K562 (cell line): Measurements from ENCODE around the gene A2ML1. TPM values are rescaled to one million over a fixed set of nuclear protein-coding genes. Genes with fewer than 3 reads are reported as not detected.

Experiments used
- JUND ChIP-seq, 2 experiments: IDR thresholded peaks; 2 replicates in 1 of 2; 3 replicates in 1 of 2; pipeline ENCODE4 v1.6.1; 2011; ENCODE audit warnings: borderline replicate concordance in 2 of 2, low read depth in 2 of 2, low read length in 2 of 2, improper control_type of control experiment in 1 of 2, missing biosample characterization in 1 of 2, missing genetic modification characterization in 1 of 2, missing genetic modification reagents in 1 of 2
- MCM2 ChIP-seq: fragments of 450-650 bp; IDR thresholded peaks from 2 replicates; pipeline ENCODE4 v1.6.1; 2017; ENCODE audit warnings: low read depth, mild to moderate bottlenecking
- polyA plus RNA-seq, 8 experiments: library from polyadenylated mRNA; depleted of rRNA in 4 of 8; stranded (reverse) in 5 of 8; unstranded in 3 of 8; fragments of >200 nt; fragmentation: Nextera tagmentation in 2 of 8; fragmentation: Illumina TruSeq in 1 of 8; extraction: Ambion mirVana in 2 of 8; extraction: Trizol in 1 of 8; gene quantifications; 2 replicates each; pipeline versions ENCODE4 v1.2.1 to v1.2.3, GENCODE V29; 2011 to 2014; ENCODE audit warnings: inconsistent platforms in 1 of 8, missing spikeins in 1 of 8
- total RNA-seq, 7 experiments: library from RNA; depleted of rRNA in 6 of 7; stranded (reverse); fragments of >200 nt in 6 of 7; fragmentation: Illumina TruSeq in 2 of 7; extraction: Trizol in 2 of 7; gene quantifications; 2 replicates each; pipeline versions ENCODE4 v1.2.1 to v1.2.3, GENCODE V29; 2011 to 2021; ENCODE audit warnings: low replicate concordance in 1 of 7
- TF ChIP-seq, protein P1 (sequence below): fragments of 450-650 bp; IDR thresholded peaks from 2 replicates; pipeline ENCODE4 v1.6.1; 2016; ENCODE audit warnings: mild to moderate bottlenecking, moderate library complexity
- TF ChIP-seq, protein P2 (sequence below): fragments of 250-450 bp; sonication (Bioruptor Pico); IDR thresholded peaks from 2 replicates; pipeline ENCODE4 v1.8.0; 2021; ENCODE audit warnings: mild to moderate bottlenecking, moderate library complexity
- TF ChIP-seq, protein P3 (sequence below), 2 experiments: fragments of 150-350 bp in 1 of 2; IDR thresholded peaks; 2 replicates each; pipeline ENCODE4 v1.6.1; 2012 to 2016; ENCODE audit warnings: low read depth in 2 of 2, low read length in 2 of 2, mild to moderate bottlenecking in 1 of 2, moderate library complexity in 1 of 2
- TF ChIP-seq, protein P4 (sequence below): fragments of 250-450 bp; sonication (Bioruptor Pico); IDR thresholded peaks from 2 replicates; pipeline ENCODE4 v1.8.0; 2022; ENCODE audit warnings: inconsistent platforms
- TF ChIP-seq, protein P5 (sequence below): IDR thresholded peaks from 2 replicates; pipeline ENCODE4 v1.6.1; 2011; ENCODE audit not compliant: insufficient read length; ENCODE audit errors: extremely low read depth

The A2ML1 gene
- total and polyA plus RNA-seq, 9 of the 15 experiments (the other 6 are each of a cell fraction or from before 2014, with no cell fraction given), result 0.04 to 0.47 (median 0.13) TPM

DNA sequence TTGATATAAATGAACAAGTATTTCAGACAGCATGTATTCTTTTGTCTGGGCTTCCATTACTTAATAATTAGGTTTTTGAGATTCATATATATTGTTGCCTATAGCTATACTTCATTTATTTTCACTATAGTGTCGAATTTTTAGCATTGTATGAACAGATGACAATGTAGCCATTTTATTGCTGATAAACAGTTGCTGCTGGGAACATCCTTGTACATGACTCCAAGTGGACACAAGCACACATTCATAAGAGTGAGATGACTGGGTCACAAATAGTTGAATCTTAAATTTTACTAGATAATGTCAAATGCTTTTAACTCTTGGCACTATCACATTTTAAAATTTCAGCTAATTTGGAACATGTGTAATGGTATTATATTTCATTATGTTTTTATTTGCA, 72.6 kb downstream of the A2ML1 start (continued):
- TF ChIP-seq, protein P1, sequence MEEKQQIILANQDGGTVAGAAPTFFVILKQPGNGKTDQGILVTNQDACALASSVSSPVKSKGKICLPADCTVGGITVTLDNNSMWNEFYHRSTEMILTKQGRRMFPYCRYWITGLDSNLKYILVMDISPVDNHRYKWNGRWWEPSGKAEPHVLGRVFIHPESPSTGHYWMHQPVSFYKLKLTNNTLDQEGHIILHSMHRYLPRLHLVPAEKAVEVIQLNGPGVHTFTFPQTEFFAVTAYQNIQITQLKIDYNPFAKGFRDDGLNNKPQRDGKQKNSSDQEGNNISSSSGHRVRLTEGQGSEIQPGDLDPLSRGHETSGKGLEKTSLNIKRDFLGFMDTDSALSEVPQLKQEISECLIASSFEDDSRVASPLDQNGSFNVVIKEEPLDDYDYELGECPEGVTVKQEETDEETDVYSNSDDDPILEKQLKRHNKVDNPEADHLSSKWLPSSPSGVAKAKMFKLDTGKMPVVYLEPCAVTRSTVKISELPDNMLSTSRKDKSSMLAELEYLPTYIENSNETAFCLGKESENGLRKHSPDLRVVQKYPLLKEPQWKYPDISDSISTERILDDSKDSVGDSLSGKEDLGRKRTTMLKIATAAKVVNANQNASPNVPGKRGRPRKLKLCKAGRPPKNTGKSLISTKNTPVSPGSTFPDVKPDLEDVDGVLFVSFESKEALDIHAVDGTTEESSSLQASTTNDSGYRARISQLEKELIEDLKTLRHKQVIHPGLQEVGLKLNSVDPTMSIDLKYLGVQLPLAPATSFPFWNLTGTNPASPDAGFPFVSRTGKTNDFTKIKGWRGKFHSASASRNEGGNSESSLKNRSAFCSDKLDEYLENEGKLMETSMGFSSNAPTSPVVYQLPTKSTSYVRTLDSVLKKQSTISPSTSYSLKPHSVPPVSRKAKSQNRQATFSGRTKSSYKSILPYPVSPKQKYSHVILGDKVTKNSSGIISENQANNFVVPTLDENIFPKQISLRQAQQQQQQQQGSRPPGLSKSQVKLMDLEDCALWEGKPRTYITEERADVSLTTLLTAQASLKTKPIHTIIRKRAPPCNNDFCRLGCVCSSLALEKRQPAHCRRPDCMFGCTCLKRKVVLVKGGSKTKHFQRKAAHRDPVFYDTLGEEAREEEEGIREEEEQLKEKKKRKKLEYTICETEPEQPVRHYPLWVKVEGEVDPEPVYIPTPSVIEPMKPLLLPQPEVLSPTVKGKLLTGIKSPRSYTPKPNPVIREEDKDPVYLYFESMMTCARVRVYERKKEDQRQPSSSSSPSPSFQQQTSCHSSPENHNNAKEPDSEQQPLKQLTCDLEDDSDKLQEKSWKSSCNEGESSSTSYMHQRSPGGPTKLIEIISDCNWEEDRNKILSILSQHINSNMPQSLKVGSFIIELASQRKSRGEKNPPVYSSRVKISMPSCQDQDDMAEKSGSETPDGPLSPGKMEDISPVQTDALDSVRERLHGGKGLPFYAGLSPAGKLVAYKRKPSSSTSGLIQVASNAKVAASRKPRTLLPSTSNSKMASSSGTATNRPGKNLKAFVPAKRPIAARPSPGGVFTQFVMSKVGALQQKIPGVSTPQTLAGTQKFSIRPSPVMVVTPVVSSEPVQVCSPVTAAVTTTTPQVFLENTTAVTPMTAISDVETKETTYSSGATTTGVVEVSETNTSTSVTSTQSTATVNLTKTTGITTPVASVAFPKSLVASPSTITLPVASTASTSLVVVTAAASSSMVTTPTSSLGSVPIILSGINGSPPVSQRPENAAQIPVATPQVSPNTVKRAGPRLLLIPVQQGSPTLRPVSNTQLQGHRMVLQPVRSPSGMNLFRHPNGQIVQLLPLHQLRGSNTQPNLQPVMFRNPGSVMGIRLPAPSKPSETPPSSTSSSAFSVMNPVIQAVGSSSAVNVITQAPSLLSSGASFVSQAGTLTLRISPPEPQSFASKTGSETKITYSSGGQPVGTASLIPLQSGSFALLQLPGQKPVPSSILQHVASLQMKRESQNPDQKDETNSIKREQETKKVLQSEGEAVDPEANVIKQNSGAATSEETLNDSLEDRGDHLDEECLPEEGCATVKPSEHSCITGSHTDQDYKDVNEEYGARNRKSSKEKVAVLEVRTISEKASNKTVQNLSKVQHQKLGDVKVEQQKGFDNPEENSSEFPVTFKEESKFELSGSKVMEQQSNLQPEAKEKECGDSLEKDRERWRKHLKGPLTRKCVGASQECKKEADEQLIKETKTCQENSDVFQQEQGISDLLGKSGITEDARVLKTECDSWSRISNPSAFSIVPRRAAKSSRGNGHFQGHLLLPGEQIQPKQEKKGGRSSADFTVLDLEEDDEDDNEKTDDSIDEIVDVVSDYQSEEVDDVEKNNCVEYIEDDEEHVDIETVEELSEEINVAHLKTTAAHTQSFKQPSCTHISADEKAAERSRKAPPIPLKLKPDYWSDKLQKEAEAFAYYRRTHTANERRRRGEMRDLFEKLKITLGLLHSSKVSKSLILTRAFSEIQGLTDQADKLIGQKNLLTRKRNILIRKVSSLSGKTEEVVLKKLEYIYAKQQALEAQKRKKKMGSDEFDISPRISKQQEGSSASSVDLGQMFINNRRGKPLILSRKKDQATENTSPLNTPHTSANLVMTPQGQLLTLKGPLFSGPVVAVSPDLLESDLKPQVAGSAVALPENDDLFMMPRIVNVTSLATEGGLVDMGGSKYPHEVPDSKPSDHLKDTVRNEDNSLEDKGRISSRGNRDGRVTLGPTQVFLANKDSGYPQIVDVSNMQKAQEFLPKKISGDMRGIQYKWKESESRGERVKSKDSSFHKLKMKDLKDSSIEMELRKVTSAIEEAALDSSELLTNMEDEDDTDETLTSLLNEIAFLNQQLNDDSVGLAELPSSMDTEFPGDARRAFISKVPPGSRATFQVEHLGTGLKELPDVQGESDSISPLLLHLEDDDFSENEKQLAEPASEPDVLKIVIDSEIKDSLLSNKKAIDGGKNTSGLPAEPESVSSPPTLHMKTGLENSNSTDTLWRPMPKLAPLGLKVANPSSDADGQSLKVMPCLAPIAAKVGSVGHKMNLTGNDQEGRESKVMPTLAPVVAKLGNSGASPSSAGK, result no peak
- TF ChIP-seq JUND (IDR thresholded peaks at IDR 0.05; ENCODE audit: borderline replicate concordance, low read depth, low read length), result no peak
- no peak for TF ChIP-seq JUND (tag; IDR thresholded peaks at IDR 0.05; ENCODE audit: borderline replicate concordance, low read depth, low read length)
- TF ChIP-seq MCM2, result no peak
- TF ChIP-seq, protein P2, sequence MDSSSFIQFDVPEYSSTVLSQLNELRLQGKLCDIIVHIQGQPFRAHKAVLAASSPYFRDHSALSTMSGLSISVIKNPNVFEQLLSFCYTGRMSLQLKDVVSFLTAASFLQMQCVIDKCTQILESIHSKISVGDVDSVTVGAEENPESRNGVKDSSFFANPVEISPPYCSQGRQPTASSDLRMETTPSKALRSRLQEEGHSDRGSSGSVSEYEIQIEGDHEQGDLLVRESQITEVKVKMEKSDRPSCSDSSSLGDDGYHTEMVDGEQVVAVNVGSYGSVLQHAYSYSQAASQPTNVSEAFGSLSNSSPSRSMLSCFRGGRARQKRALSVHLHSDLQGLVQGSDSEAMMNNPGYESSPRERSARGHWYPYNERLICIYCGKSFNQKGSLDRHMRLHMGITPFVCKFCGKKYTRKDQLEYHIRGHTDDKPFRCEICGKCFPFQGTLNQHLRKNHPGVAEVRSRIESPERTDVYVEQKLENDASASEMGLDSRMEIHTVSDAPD (CRISPR knock-in tag), result no peak
- TF ChIP-seq, protein P3, sequence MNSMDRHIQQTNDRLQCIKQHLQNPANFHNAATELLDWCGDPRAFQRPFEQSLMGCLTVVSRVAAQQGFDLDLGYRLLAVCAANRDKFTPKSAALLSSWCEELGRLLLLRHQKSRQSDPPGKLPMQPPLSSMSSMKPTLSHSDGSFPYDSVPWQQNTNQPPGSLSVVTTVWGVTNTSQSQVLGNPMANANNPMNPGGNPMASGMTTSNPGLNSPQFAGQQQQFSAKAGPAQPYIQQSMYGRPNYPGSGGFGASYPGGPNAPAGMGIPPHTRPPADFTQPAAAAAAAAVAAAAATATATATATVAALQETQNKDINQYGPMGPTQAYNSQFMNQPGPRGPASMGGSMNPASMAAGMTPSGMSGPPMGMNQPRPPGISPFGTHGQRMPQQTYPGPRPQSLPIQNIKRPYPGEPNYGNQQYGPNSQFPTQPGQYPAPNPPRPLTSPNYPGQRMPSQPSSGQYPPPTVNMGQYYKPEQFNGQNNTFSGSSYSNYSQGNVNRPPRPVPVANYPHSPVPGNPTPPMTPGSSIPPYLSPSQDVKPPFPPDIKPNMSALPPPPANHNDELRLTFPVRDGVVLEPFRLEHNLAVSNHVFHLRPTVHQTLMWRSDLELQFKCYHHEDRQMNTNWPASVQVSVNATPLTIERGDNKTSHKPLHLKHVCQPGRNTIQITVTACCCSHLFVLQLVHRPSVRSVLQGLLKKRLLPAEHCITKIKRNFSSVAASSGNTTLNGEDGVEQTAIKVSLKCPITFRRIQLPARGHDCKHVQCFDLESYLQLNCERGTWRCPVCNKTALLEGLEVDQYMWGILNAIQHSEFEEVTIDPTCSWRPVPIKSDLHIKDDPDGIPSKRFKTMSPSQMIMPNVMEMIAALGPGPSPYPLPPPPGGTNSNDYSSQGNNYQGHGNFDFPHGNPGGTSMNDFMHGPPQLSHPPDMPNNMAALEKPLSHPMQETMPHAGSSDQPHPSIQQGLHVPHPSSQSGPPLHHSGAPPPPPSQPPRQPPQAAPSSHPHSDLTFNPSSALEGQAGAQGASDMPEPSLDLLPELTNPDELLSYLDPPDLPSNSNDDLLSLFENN (IDR thresholded peaks at IDR 0.05; ENCODE audit: low read depth in 2 of 2, low read length in 2 of 2), result no peak
- TF ChIP-seq, protein P4, sequence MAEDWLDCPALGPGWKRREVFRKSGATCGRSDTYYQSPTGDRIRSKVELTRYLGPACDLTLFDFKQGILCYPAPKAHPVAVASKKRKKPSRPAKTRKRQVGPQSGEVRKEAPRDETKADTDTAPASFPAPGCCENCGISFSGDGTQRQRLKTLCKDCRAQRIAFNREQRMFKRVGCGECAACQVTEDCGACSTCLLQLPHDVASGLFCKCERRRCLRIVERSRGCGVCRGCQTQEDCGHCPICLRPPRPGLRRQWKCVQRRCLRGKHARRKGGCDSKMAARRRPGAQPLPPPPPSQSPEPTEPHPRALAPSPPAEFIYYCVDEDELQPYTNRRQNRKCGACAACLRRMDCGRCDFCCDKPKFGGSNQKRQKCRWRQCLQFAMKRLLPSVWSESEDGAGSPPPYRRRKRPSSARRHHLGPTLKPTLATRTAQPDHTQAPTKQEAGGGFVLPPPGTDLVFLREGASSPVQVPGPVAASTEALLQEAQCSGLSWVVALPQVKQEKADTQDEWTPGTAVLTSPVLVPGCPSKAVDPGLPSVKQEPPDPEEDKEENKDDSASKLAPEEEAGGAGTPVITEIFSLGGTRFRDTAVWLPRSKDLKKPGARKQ (CRISPR knock-in tag), result no peak
- TF ChIP-seq, protein P5, sequence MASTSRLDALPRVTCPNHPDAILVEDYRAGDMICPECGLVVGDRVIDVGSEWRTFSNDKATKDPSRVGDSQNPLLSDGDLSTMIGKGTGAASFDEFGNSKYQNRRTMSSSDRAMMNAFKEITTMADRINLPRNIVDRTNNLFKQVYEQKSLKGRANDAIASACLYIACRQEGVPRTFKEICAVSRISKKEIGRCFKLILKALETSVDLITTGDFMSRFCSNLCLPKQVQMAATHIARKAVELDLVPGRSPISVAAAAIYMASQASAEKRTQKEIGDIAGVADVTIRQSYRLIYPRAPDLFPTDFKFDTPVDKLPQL, result no peak
